GM23338 (cell line): Measurements from ENCODE around the gene GDI2. TPM values are rescaled to one million over a fixed set of nuclear protein-coding genes. Genes with fewer than 3 reads are reported as not detected.
"Not testable (repeated sequence)": the region's sequence is repeated elsewhere in the genome, so short reads cannot be mapped to it uniquely, and the experiment has no call there.

Source experiments
- ATAC-seq: fragments of 200-7000 bp; cut with Tn5 transposase; 3 replicates; pipeline ENCODE4 v1.9.1; 2020
- DNase-seq: peaks from one replicate; pipeline ENCODE4 v3.0.0-alpha.2; 2015; ENCODE audit warnings: low spot score
- H2AFZ ChIP-seq: fragments of 200-600 bp; sonication (generic); 2 replicates; pipeline ENCODE4 v1.8.0; 2016; ENCODE audit warnings: antibody characterized with exemption, mild to moderate bottlenecking, moderate library complexity
- H3F3A ChIP-seq: fragments of 200-600 bp; sonication (generic); replicated peaks from 2 replicates; pipeline ENCODE4 v1.8.0; 2017; ENCODE audit warnings: antibody characterized with exemption, mixed run types, low read depth
- H3K27ac ChIP-seq: fragments of 200-600 bp; sonication (generic); 2 replicates; pipeline ENCODE4 v1.6.1; 2016; ENCODE audit warnings: low read depth
- H3K27me3 ChIP-seq: fragments of 200-600 bp; sonication (generic); 2 replicates; pipeline ENCODE4 v1.8.0; 2016; ENCODE audit warnings: mild to moderate bottlenecking, mixed run types, moderate library complexity; ENCODE audit not compliant: insufficient read depth
- H3K36me3 ChIP-seq: fragments of 200-600 bp; sonication (generic); 2 replicates; pipeline ENCODE4 v1.8.0; 2016; ENCODE audit warnings: mild to moderate bottlenecking; ENCODE audit not compliant: insufficient read depth
- H3K4me1 ChIP-seq: fragments of 200-600 bp; sonication (generic); 2 replicates; pipeline ENCODE4 v1.8.0; 2016; ENCODE audit warnings: mild to moderate bottlenecking, moderate library complexity; ENCODE audit not compliant: insufficient read depth
- H3K4me2 ChIP-seq: fragments of 200-600 bp; sonication (generic); 2 replicates; pipeline ENCODE4 v1.7.1; 2017; ENCODE audit warnings: mixed run types
- H3K4me3 ChIP-seq: fragments of 200-600 bp; sonication (generic); 2 replicates; pipeline ENCODE4 v1.6.1; 2016; ENCODE audit warnings: mixed run types
- H3K79me2 ChIP-seq: fragments of 200-600 bp; sonication (generic); replicated peaks from 2 replicates; pipeline ENCODE4 v1.8.0; 2017; ENCODE audit warnings: mild to moderate bottlenecking; ENCODE audit not compliant: insufficient read depth
- H3K9me2 ChIP-seq: fragments of 200-600 bp; sonication (generic); 2 replicates; pipeline ENCODE4 v1.8.0; 2017; ENCODE audit not compliant: insufficient read depth
- H4K20me1 ChIP-seq: fragments of 200-600 bp; sonication (generic); replicated peaks from 2 replicates; pipeline ENCODE4 v1.8.0; 2017; ENCODE audit warnings: mild to moderate bottlenecking; ENCODE audit not compliant: insufficient read depth
- H3K27ac Mint-ChIP-seq: 2 replicates; pipeline ENCODE4 v1.8.0; 2020; ENCODE audit warnings: inconsistent platforms, mild to moderate bottlenecking, moderate library complexity, mixed read lengths
- H3K27me3 Mint-ChIP-seq: 3 replicates; pipeline ENCODE4 v1.8.0; 2022; ENCODE audit warnings: low read depth, mild to moderate bottlenecking, moderate library complexity, mixed read lengths, inconsistent platforms; ENCODE audit not compliant: insufficient read depth, poor library complexity
- H3K36me3 Mint-ChIP-seq: 3 replicates; pipeline ENCODE4 v1.8.0; 2021; ENCODE audit warnings: low read depth, mild to moderate bottlenecking, inconsistent platforms, moderate library complexity, mixed read lengths
- H3K4me1 Mint-ChIP-seq: 3 replicates; pipeline ENCODE4 v1.8.0; 2020; ENCODE audit warnings: mild to moderate bottlenecking, inconsistent platforms, mixed read lengths
- H3K4me3 Mint-ChIP-seq: 3 replicates; pipeline ENCODE4 v1.8.0; 2021; ENCODE audit warnings: moderate library complexity, mild to moderate bottlenecking, inconsistent platforms, mixed read lengths
- H3K9me3 Mint-ChIP-seq: 3 replicates; pipeline ENCODE4 v1.8.0; 2020; ENCODE audit warnings: moderate library complexity, mild to moderate bottlenecking, inconsistent platforms, mixed read lengths
- CREB1 ChIP-seq: fragments of 250-450 bp; sonication (Bioruptor Pico); IDR thresholded peaks from 2 replicates; pipeline ENCODE4 v1.5.0; 2020; ENCODE audit warnings: low read depth, mild to moderate bottlenecking, moderate library complexity
- polyA plus RNA-seq: library from polyadenylated mRNA; unstranded; fragments of >200 nt; fragmentation: Nextera tagmentation; extraction: Ambion mirVana; gene quantifications from 2 replicates; pipeline ENCODE4 v1.2.1, GENCODE V29; 2016
- total RNA-seq: library from RNA; depleted of rRNA; stranded (reverse); fragments of >200 nt; shearing (Covaris generic); gene quantifications from 2 replicates; pipeline ENCODE4 v1.2.3, GENCODE V29; 2014
- TF ChIP-seq, protein P1 (sequence below): fragments of 250-450 bp; sonication (Bioruptor Pico); IDR thresholded peaks from 2 replicates; pipeline ENCODE4 v1.5.0; 2020; ENCODE audit warnings: mild to moderate bottlenecking, moderate library complexity
- TF ChIP-seq, protein P2 (sequence below): IDR thresholded peaks from 2 replicates; pipeline ENCODE4 v1.6.1; 2016; ENCODE audit warnings: antibody characterized with exemption

Gene GDI2
- total and polyA plus RNA-seq, 2 experiments from 2014 or later, result 269 to 505 TPM

DNA sequence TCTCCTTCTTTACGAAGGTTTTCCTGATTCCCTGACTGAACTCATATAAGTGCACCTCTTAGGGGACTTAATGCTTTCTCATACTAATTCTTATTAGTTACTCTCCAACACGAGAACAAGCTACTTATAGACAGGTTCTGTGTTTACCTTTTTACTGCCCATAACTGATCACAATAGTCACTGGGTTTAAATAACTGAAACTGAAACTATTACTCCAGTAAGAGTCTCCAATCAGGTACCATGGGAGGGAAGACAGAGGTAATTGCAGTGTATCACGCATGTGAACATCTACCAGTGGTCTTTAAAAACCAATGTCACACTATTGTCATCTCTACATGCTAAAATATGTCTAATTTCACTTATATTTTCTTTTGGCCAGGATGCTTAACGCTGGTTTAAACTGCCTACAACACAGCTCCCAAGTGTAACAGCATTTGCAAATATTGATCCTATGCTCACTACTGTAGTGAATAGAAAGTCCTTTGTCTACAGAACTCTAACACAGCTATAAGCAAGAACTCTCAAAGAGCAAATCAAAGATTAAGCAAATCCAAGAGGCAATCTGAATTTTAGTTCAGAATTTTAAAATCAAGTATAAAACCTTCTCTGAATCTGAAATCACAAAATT, 3.6 kb downstream of the GDI2 start (continued):
- TF ChIP-seq, protein P1, sequence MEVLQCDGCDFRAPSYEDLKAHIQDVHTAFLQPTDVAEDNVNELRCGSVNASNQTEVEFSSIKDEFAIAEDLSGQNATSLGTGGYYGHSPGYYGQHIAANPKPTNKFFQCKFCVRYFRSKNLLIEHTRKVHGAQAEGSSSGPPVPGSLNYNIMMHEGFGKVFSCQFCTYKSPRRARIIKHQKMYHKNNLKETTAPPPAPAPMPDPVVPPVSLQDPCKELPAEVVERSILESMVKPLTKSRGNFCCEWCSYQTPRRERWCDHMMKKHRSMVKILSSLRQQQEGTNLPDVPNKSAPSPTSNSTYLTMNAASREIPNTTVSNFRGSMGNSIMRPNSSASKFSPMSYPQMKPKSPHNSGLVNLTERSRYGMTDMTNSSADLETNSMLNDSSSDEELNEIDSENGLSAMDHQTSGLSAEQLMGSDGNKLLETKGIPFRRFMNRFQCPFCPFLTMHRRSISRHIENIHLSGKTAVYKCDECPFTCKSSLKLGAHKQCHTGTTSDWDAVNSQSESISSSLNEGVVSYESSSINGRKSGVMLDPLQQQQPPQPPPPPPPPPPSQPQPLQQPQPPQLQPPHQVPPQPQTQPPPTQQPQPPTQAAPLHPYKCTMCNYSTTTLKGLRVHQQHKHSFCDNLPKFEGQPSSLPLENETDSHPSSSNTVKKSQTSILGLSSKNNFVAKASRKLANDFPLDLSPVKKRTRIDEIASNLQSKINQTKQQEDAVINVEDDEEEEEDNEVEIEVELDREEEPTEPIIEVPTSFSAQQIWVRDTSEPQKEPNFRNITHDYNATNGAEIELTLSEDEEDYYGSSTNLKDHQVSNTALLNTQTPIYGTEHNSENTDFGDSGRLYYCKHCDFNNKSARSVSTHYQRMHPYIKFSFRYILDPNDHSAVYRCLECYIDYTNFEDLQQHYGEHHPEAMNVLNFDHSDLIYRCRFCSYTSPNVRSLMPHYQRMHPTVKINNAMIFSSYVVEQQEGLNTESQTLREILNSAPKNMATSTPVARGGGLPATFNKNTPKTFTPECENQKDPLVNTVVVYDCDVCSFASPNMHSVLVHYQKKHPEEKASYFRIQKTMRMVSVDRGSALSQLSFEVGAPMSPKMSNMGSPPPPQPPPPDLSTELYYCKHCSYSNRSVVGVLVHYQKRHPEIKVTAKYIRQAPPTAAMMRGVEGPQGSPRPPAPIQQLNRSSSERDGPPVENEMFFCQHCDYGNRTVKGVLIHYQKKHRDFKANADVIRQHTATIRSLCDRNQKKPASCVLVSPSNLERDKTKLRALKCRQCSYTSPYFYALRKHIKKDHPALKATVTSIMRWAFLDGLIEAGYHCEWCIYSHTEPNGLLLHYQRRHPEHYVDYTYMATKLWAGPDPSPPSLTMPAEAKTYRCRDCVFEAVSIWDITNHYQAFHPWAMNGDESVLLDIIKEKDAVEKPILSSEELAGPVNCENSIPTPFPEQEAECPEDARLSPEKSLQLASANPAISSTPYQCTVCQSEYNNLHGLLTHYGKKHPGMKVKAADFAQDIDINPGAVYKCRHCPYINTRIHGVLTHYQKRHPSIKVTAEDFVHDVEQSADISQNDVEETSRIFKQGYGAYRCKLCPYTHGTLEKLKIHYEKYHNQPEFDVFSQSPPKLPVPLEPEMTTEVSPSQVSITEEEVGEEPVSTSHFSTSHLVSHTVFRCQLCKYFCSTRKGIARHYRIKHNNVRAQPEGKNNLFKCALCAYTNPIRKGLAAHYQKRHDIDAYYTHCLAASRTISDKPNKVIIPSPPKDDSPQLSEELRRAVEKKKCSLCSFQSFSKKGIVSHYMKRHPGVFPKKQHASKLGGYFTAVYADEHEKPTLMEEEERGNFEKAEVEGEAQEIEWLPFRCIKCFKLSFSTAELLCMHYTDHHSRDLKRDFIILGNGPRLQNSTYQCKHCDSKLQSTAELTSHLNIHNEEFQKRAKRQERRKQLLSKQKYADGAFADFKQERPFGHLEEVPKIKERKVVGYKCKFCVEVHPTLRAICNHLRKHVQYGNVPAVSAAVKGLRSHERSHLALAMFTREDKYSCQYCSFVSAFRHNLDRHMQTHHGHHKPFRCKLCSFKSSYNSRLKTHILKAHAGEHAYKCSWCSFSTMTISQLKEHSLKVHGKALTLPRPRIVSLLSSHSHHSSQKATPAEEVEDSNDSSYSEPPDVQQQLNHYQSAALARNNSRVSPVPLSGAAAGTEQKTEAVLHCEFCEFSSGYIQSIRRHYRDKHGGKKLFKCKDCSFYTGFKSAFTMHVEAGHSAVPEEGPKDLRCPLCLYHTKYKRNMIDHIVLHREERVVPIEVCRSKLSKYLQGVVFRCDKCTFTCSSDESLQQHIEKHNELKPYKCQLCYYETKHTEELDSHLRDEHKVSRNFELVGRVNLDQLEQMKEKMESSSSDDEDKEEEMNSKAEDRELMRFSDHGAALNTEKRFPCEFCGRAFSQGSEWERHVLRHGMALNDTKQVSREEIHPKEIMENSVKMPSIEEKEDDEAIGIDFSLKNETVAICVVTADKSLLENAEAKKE, result no peak
- no peak for TF ChIP-seq CREB1 (CRISPR knock-in tag)

DNA sequence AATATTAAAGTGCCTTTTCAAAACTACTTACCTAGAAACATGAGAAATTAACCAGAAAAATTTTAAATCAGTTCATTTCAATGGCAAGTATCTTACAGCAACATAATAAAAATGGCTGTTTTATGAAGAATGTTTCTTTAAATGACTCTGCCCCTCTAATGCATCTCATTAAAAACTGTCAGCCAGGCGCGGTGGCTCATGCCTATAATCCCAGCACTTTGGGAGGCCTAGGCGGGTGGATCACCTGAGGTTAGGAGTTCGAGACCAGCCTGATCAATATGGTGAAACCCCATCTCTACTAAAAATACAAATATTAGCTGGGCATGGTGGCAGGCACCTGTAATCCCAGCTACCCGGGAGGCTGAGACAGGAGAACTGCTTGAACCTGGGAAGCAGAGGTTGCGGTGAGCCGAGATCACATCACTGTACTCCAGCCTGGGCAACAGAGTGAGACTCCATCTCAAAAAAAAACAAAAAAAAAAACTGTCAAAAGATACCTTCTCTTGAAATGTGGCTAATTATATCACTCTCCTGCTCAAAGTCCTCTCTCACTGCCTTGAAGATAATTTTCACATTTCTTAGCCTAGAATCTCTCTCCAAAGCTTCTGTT, 4.3 kb downstream of the GDI2 start:
- H3K27me3 Mint-ChIP-seq, H3K9me2 ChIP-seq, H3K27me3 ChIP-seq, H3K36me3 ChIP-seq, H3K4me2 ChIP-seq, H3F3A ChIP-seq, H2AFZ ChIP-seq, DNase-seq, H3K9me3 Mint-ChIP-seq, ATAC-seq, H3K27ac Mint-ChIP-seq, H3K4me3 ChIP-seq: not testable (repeated sequence)
- Histone ChIP-seq H4K20me1 (peaks cover 62% of the 10 kb centered on the region), H3K27ac (peak overlapping the region; percentile 35; the same call in 1 of the 2 replicates), H3K4me1 (peaks cover 14% of the 10 kb centered on the region), H3K79me2 (peaks cover 92% of the 10 kb centered on the region)
- H3K36me3 Mint-ChIP-seq, result peaks cover 37% of the 10 kb centered on the region
- peak overlapping the region; percentile 4; the same call in 1 of the 3 replicates for H3K4me3 Mint-ChIP-seq
- peaks cover 16% of the 10 kb centered on the region for H3K4me1 Mint-ChIP-seq

DNA sequence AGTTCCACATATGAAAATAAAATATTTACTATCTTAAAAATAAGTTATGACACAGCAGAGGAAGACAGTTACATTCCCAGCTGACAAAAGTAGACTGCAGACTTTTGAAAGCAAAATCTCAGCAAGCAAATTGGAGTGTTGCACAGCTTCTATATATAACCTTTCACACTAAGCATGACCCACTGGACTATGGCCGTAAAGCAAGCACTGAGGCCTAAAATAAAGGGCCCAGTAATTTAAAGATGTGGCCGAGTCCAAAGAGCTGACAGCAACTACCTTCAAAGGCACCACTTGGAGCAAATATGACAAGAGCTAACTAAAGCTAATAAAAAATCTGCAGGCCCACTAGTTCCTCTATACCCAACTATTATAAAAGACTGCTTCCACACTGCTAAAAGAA, 6.5 kb downstream of the GDI2 start:
- no peak overlapping the region for H3K27ac Mint-ChIP-seq
- H3K4me1 Mint-ChIP-seq, result peaks cover 16% of the 10 kb centered on the region
- no peak overlapping the region for H3K4me3 Mint-ChIP-seq
- H3K27ac ChIP-seq, result no peak overlapping the region
- no peaks in the 10 kb centered on the region for H3K9me2 ChIP-seq
- no peaks in the 10 kb centered on the region for H3F3A ChIP-seq
- no peak for DNase-seq
- TF ChIP-seq, protein P2, sequence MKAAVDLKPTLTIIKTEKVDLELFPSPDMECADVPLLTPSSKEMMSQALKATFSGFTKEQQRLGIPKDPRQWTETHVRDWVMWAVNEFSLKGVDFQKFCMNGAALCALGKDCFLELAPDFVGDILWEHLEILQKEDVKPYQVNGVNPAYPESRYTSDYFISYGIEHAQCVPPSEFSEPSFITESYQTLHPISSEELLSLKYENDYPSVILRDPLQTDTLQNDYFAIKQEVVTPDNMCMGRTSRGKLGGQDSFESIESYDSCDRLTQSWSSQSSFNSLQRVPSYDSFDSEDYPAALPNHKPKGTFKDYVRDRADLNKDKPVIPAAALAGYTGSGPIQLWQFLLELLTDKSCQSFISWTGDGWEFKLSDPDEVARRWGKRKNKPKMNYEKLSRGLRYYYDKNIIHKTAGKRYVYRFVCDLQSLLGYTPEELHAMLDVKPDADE, result no peak
- peaks cover 14% of the 10 kb centered on the region for H3K4me1 ChIP-seq
- H3K36me3 ChIP-seq, result no peaks in the 10 kb centered on the region; the same call in 1 of the 2 replicates
- H3K4me3 ChIP-seq, result no peak overlapping the region
- peaks cover 79% of the 10 kb centered on the region for H4K20me1 ChIP-seq
- H3K4me2 ChIP-seq, result no peak overlapping the region
- peaks cover 100% of the 10 kb centered on the region for H3K79me2 ChIP-seq
- ATAC-seq, result no peak
- H3K9me3 Mint-ChIP-seq, result no peaks in the 10 kb centered on the region
- no peak overlapping the region for H2AFZ ChIP-seq
- H3K27me3 ChIP-seq, result no peaks in the 10 kb centered on the region
- H3K36me3 Mint-ChIP-seq, result peaks cover 33% of the 10 kb centered on the region
- no peaks in the 10 kb centered on the region for H3K27me3 Mint-ChIP-seq
